ENCODE measurements around the gene EIF4G3.

DNA sequence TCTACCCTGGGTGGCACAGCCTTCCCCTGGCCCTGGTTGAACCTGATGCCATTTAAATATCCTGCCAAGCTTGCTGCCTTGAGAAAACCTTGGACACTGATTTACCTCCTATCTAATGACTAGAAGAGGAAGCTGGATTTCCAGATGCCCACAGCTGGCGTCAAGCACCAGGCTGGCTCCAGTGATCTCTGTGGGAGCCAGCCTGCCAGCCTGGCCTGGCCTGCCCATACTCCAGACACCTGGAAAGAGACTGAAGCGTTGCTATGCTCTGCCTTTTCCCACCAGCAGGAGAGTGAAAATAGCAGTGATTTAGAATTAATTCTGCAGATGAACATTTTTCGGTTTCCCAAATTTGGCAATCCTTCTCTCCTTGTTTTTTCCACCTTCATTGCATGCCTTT lies 11.5 kb upstream of the EIF4G3 start:
- TF ChIP-seq, protein P1, sequence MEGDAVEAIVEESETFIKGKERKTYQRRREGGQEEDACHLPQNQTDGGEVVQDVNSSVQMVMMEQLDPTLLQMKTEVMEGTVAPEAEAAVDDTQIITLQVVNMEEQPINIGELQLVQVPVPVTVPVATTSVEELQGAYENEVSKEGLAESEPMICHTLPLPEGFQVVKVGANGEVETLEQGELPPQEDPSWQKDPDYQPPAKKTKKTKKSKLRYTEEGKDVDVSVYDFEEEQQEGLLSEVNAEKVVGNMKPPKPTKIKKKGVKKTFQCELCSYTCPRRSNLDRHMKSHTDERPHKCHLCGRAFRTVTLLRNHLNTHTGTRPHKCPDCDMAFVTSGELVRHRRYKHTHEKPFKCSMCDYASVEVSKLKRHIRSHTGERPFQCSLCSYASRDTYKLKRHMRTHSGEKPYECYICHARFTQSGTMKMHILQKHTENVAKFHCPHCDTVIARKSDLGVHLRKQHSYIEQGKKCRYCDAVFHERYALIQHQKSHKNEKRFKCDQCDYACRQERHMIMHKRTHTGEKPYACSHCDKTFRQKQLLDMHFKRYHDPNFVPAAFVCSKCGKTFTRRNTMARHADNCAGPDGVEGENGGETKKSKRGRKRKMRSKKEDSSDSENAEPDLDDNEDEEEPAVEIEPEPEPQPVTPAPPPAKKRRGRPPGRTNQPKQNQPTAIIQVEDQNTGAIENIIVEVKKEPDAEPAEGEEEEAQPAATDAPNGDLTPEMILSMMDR (IDR thresholded peaks at IDR 0.05; ENCODE audit: control extremely low read depth in 1 of 3, insufficient read depth in 1 of 3, low read depth in 1 of 3, low read length in 3 of 3): no peak
- TF ChIP-seq EP300 (IDR thresholded peaks at IDR 0.05; ENCODE audit: borderline replicate concordance in 1 of 2, low read depth in 2 of 2, low read length in 2 of 2) (no peak), POLR2A (IDR thresholded peaks at IDR 0.05; ENCODE audit: control extremely low read depth in 1 of 2, low read depth in 2 of 2, low read length in 2 of 2) (no peak), CEBPB (IDR thresholded peaks at IDR 0.05; ENCODE audit: low read depth, low read length) (no peak)
- TF ChIP-seq, protein P2, sequence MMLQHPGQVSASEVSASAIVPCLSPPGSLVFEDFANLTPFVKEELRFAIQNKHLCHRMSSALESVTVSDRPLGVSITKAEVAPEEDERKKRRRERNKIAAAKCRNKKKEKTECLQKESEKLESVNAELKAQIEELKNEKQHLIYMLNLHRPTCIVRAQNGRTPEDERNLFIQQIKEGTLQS (IDR thresholded peaks at IDR 0.05; ENCODE audit: insufficient read depth, low read depth, low read length): no peak
